Activated CD8-positive, alpha-beta memory T cell treated with anti-CD3 and anti-CD28 coated beads for 48 hours (primary cell): Measurements from ENCODE around the gene COL27A1.
"Not testable (repeated sequence)": the region's sequence is repeated elsewhere in the genome, so short reads cannot be mapped to it uniquely, and the experiment has no call there.

Experiments used
- DNase-seq, 3 experiments: peaks; one replicate each; pipeline ENCODE4 v3.0.0-alpha.2; 2020; ENCODE audit warnings: low read depth in 2 of 3, low spot score in 2 of 3

The COL27A1 gene

DNA sequence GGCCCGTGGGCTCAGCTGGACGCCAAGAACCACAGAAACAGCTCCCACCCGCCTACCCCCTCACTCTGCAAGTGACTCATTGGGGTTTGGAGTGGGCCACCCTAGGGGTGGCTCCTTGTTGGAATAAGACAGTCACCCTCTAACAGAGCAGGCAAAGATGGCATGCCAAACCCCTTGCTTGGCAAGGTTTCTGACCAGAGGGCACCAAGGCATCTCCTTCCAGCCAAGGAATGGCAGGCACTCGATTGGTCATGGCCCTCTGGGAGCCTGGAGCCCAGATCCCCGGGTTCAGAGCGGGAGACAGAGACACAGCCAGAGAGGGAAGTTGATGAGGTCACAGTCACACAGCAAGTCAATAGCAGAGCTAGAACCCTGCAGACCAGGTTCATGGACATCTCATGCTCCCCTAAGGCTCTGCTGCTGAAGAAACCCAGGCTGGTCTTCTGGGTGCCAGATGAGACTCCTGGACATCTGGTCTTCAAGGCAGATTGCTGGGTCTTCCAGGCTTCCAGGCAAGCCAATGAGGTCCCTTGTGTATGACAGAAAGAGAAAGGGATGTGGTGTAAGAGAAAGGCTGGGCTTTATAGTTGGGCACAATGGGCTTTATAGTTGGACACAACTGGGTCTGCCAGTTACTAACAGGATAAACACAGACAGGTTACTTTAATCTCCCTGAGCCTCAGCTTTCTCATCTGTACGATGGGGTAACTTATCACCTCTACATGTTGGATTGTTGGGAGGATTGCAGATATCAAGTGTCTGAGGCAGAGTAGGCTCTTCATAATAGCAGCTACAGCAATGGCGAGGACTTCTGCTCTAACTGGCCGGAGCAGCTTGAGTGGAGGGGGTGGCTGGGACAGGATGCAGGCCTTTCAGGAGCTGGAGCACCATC, 33.0 kb upstream of the COL27A1 start:
- DNase-seq, result no peak

DNA sequence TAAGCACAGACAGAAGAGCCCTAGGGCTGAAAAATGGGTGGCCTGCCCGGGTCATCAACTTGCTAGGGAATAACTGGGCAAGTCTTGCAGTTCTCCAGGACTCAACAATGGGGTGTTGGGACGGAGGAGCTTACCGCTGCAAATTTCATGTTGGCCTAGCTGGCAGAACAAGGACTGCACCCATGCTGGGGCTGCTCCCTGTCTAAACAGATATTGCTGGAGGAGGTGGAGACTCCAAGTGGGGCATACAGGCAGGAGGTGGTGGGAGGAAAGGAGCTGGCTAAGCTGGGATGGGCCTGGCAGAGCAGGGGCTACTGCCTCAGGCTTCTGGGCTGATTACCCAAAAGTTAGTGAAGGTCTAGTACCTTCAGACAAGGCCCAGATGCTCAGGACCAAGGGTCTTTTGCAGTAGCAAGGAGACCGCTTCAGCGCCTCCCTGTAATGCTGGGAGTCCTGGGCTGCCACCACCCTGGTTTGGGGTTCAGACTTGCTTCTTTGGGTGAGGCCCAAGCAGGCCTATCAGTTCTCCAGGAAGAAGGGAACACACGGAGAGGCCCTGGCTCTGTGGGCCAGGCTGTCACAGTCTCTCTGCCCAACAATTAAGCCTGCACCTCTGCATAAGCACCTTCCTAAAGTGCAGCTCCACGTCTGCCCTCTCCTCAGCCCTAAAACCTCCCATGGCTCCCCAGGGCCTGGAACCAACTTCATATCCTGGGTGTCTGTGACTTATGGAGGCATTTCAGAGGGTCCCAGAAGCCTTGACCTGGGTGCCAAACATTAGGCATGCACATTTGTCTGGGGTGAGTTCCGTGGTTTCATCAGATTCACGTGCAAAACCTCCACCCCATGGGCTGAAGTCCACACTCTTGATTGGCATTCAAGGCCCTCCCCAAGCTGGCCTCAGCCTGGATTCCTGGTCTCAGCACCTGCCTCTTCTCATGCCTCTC, 32.0 kb upstream of the COL27A1 start:
- no peak for DNase-seq

DNA sequence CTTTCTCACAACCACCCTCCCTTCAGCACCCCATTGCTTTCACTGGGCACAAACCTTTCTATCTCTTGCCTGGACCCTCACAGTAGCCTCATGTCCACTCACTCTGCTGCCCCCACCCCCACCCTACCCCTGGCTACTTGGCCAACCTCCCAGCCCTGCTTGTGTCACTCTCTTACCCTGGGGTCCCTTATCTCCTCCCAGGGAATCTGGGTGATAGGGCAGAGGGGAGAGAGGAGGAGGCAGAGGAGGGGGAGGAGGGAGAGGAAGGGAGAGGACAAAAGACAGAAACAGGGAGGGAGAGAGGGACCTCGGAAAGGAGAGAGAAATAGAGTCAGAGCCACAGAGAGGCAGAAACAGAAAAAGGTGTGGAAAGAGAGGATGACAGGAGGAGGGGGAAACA, 31.2 kb upstream of the COL27A1 start:
- no peak for DNase-seq

DNA sequence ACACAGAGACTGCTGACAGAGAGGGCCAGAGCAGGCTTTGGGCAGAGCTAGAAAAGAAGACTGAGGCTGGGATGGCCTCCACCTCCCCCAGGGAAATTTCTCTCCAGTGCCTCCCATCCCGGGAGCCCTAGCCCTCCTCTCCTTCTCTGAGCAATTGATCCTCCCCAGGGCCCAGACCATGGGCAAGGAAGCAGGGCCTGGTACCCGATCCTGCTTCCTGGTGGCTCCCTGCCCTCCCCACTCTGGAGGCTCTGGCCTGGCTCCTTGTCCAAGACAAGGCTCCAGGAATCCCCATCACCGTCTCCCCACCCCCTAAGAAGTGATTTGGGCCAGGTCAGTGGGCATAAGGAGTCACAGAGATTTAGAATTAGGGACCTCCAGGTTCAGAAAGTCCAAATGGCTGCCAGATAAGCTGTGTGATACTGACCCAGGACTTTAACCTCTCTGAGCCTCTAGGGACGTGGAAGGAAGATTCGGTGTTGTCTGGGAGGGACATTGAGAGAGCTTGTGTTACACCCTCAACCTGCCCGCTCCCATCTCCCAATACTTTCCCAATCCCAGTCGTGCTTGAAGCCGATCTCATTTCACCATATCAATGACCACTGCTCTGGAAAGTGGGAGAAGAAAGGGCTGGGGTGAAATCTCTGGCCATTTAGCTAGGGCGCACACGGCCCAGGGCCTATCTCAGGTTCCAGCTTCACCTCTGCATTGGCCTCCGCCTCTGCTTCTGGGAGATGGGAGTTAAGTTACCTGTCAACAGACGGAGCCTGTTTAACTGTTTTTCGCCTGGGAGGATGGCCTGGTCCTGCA, 30.5 kb upstream of the COL27A1 start:
- no peak for DNase-seq

DNA sequence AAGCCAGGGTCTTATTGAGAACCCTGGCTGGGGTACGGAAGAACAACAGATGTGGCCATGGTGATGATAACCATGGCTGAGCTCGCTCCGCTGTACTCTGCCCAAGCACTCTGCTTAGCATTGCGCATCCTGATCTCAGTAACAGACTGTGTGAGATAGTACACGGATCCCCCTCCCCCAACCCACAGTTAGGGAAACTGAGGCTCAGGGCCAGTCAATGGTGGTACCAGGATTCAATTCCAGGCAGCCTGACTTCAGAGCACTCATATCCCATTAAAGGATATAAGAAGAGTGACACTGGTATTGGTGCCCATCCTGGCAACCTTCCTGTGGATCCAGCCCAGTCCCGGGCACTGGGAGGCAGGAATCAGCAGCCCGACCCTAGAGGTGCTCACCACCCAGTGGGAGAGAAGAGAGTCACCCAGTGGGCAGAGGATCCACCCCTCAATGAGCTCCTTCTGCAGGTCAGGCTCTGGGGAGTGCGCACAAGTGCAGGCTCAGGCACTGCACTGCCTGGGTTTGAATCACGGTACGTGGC, 29.8 kb upstream of the COL27A1 start:
- DNase-seq, result no peak

DNA sequence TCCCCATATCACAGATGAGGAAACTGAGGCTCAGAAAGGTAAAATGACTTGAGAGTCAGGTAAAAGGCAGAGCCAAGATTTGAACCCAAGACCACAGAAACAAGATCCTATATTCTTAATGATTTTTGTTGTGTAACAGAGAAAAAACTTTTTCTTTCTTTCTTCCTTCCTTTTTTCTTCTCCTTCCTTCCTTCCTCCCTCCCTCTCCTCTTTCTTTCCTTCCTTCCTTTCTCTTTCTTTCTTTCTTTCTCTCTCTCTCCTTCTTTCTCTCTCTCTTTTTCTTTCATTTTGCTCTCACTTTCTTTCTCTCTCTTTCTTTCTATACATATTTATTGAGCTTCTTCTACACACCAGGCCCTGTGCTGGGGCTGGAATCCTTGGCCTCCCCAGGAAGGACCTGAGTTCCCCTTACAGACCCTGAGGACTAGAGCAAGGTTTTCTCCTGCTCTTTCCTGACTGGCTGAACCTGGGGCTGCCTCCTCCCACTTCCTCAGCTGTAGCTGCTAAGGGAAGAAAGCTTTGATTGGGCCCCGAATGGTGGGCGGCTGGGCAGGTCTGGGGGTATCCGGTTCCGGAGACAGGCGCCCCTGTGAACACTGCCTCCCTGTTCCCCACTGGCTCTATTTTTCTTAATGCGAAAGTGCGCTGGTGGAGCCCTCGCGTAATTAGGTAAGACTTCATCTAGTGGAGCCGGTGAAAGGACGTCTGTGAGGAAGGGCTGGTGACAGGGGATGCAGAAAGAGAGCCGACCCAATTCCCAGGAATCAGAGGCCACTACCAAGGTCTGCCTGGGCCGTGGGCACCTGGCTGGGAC, 28.9 kb upstream of the COL27A1 start:
- no peak for DNase-seq

DNA sequence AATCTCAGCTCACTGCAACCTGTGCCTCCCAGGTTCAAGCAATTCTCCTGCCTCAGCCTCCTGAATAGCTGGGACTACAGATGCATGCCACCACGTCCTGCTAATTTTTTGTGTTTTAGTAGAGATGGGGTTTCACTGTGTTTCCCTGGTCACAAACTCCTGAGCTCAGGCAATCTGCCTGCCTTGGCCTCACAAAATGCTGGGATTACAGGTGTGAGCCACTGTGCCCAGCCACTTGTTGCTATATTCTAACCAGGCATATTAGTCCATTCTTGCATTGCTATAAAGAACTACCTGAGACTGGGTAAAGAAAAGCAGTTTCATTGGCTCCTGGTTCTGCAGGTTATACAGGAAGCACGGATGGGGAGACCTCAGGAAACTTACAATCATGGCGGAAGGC, 26.6 kb upstream of the COL27A1 start:
- not testable (repeated sequence) for DNase-seq

DNA sequence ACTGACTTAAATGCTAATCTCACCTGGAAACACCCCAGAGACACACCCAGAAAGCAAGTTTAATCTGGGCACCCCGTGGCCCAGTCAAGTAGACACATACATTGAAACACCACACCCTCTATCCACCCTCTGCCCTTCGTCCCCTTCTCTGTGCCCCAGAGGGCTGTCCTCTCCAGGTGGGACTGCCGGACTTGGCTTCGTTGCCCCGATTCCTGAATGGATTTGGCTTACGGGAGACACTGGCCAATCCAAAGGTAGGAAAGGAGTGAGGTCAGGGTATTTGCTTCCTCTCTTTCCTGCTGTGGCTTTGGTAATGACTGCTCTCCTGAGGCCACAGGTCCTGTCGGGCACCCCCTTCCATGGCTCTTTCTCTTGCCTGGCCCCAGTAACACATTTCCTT, 25.2 kb upstream of the COL27A1 start:
- DNase-seq, result no peak

DNA sequence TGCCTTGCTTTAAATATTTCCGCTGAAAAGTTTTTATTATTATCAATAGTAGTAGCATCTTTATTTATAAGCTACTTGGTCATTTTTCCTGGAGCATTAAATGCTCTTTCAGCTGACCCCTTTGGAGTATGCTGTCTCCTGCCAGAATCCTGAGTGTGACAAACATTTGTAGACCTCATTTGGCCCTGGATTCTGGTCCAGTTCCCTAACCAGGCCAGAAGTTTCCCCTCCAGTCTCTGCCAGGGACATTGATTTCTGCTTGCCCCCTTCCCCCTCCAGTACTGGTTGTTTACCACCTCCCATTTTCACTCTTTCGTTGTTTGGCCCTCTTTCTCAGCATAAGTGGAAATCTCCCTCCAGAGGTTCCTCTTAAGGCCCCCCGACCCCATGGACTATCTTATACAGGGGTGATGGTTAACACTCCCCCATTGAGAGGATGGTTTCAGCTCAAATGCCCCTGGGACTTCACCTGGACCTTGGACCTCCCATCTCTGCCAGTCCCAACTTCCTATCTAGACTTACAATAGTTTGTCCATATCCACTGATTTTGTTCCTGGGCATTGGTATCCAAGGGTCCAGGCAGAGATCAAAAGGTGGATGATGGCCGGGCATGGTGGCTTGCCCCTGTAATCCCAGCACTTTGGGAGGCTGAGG, 24.6 kb upstream of the COL27A1 start:
- no peak for DNase-seq

DNA sequence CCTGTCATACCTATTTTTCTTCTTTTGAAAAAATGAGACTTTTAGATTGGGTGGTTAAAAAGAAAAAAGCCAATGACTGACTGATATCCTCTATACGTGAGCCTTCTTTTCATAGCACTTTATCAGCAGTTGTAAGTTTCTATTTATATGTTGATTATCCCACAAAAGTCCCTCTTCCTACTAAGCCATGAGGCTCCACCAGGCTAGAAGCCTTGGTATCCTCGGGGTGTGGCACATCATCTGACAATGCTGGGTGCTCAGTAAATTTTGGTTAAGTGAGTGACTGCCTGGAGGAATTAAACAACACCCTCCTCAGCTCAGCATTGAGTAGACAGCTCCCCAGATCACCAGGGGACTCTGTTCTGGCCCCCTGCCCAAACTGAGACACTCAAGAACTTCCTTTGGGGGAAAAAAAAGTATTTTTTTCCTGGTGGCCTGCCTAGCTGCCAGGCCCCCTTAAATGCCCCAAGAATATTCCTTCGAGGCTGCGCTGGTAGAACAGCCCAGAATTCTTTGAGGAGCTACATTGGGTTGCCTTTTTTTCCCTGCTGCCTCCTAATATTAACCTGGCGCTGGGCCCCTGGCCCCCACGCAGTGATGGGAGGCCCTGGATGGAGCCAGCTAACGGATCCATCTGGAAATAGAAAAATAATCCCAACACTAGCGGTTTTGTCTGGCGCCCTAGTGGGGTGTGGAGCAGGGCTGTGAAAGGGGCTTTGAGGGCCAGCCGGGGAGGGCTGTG, 23.4 kb upstream of the COL27A1 start:
- DNase-seq, result no peak

DNA sequence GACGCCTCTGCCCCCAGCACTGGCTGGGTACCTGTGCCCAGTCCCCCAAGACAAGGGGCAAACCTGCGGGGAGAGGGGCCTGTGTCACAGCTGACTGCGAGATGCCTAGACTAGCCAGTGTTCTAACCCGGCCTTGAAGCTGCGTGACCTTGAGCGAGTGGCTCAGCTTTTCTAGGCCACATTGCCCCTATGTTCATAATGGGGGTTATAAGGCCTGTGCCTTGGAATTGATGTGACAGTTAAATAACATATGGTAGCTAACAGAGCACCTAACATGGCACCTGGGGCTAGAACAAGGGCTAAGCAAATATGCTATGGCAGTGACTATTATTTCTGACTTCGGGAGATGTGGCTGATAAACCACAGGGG, 22.8 kb upstream of the COL27A1 start:
- no peak for DNase-seq

DNA sequence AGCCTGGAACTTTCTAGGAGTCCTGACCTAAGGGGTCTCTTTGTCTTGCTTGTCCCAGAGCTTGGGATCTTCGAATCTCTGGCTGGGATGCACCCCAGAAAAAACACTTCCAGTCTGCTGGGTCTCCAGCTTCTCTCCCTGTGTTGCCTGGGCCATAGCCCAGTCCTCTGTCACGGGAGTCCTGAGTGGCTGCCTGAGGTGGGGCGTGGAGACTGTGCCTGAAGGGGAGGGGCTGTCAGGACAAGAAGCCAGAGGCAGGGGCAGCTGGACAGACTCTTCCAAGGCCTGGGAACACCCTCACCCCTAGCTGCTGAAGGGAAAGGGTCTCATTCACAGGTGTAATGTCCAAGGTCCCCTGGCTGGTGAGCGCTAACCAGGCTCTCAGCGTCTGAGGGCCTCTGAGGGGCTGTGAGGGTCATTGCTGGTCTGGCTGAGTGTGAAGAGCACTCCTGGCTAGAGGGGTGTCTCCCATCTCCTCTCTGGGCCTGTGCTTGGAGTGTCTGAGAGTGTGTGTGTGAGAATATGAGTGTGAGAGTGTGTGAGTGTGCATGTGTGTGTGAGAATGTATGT, 20.4 kb upstream of the COL27A1 start:
- no peak for DNase-seq

DNA sequence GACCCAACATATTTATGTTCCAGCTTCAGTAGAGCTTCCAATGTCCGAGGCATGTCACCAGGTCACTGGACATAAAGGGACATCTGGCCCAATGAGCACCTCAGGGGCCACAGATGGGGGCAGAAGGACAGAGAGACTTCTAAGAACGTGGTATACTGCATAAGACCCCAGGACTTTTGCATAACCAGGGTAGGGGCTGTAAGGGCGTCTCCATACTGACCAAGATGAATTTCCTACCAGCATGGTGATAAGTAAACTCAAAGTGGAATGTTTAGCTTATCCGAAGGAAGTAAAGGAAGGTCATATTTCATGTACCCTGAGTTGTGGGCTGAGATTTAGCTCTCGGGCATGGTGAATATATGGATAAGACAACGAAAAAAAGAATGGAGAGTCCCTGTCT, 17.5 kb upstream of the COL27A1 start:
- no peak for DNase-seq

DNA sequence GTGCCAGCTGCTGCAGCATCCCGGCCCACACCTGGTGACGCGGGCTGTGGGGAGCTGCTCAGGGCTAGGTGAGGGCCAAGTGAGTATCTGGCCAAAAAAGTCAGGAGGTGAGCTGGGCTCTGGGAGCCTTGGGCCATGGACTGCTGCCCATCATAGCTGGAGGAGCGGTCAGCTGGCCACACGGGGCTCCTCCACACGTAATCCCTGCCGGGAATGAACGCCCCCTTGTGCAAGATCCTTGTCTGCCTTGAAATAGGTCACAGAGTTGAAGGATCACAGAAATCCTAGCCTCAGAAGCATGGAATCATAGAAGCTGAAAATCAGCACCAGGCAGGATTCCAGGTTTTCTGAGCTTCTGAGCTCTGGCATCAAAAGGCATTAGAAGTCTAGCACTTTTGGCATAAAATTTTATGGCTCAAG, 16.8 kb upstream of the COL27A1 start:
- no peak for DNase-seq

DNA sequence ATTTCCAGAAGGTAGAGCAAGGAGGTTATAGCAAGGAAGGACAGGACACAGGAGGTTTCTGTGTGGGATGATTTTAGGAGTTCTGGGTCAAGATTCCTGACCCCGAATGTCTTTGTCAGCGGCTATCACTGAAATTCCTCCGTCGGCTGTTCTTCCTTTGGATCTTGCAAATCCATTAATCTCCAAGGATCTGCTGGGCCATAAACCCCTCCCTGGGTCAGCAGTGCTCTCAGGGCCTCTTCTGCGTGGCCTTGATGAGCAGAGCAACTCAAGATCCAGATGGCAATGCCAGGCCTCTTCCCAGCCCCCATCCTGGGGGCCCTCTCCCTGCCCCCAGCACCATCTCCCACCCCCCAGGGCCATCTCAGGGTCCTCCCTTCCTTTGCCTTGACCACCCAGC, 16.3 kb upstream of the COL27A1 start:
- no peak for DNase-seq

DNA sequence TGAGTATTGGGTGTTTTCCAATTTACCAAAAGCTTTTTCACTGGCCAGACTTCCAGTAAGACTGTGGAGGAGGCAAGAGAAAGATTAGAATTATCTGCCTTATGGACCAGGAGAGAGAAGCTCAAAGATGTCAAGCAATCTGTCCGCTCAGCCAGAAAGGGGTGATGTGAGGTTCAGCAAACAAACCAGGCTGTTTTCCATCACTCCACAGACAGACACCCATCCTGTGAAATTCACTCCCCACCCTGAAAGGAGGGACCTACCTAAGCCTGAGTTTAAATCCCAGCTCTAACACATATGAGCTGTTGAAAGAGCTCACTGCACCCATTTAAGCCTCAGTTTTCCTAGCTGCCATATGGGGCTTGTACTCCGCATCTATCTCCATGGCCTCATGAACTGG, 14.9 kb upstream of the COL27A1 start:
- no peak for DNase-seq

DNA sequence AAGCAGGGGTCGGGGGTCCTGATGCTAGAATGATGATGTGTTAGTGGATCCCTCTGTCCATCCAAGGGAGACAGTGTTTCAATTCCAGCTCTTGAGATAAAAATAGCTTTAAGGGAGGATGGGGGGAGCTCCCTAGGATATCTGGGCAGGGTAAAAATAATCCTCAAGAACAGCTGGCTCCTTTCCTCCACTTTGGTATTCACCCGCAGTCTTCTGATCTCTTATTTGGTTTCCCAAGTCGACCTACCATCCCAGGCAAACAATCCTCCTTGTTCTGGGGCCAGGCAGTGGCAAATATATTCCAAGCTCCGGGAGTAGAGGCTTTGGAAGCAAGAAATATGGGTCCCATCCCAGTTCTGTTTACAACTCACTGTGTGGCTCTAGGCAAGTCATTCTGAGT, 14.5 kb upstream of the COL27A1 start:
- DNase-seq, result no peak

DNA sequence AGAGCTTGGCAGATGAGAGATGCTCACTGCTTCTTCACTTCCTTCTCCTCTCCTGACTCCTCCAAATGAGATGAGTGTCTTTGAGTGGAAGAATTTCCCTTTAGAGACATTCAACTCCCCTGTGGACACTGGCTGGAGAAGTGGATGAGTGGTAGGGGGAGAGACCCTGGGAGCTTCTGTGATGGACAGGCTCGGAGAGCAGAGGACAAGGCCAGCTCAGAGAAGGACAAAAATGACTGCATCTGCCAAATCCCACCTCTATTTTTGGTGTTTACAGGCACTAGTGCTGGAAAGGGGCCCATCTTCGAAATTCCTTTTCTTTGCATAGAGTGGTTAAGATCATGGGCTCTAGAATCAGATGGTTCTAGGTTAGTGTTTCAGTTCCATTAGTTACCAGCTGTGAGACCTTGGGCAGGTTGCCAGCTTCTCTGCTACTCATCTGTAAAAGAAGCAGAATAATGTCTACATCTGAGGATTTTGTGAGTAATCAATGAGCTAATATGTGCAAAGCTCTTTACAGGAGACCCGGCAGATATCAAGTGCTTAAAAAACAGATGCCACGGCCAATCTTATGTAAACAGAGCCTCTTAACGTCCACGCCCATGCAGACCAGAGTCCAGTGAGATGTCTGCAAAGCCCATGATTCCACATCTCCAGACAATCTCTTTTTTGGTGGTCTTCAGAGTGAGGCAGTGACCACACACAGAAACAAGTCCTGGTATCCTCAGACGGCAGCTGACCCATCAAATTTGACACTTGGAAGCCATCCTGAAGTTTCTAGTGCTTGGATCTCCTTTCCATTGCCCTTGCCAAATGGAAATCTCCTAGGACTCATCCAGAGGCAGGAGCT, 13.6 kb upstream of the COL27A1 start:
- no peak for DNase-seq
